H1 (cell line): ENCODE data around the gene CHEK2.

ENCODE experiments used
- FOSL1 ChIP-seq: IDR thresholded peaks from 2 replicates; pipeline ENCODE4 v1.6.1; 2011; ENCODE audit warnings: mild to moderate bottlenecking, low read depth, low read length, moderate library complexity; ENCODE audit not compliant: insufficient read depth
- GABPA ChIP-seq: IDR thresholded peaks from 2 replicates; pipeline ENCODE4 v1.6.1; 2011; ENCODE audit warnings: mild to moderate bottlenecking, low read length, moderate library complexity, borderline replicate concordance; ENCODE audit not compliant: insufficient read depth
- MAX ChIP-seq: IDR thresholded peaks from 2 replicates; pipeline ENCODE4 v1.6.1; 2012; ENCODE audit warnings: inconsistent platforms
- POLR2A ChIP-seq, 2 experiments: IDR thresholded peaks; 1 replicate in 1 of 2; 2 replicates in 1 of 2; pipeline ENCODE4 v1.6.1; 2011; ENCODE audit warnings: low read depth in 2 of 2, low read length in 2 of 2, mild to moderate bottlenecking in 2 of 2; ENCODE audit errors: control extremely low read depth in 1 of 2
- RBBP5 ChIP-seq: IDR thresholded peaks from 2 replicates; pipeline ENCODE4 v1.7.1; 2012; ENCODE audit warnings: low read depth, mild to moderate bottlenecking, inconsistent platforms, low read length, moderate library complexity, borderline replicate concordance
- RXRA ChIP-seq: IDR thresholded peaks from 2 replicates; pipeline ENCODE4 v1.6.1; 2011; ENCODE audit warnings: low read depth, mild to moderate bottlenecking, low read length, moderate library complexity; ENCODE audit not compliant: insufficient read depth
- TAF1 ChIP-seq: IDR thresholded peaks from 2 replicates; pipeline ENCODE4 v1.6.1; 2011; ENCODE audit warnings: mild to moderate bottlenecking, low read depth, low read length
- USF2 ChIP-seq: IDR thresholded peaks from 2 replicates; pipeline ENCODE4 v1.6.1; 2011; ENCODE audit warnings: low read length, improper control_type of control experiment
- YY1 ChIP-seq: IDR thresholded peaks from 2 replicates; pipeline ENCODE4 v1.6.1; 2011; ENCODE audit warnings: low read depth, mild to moderate bottlenecking, low read length
- TF ChIP-seq, protein P1 (sequence below), 3 experiments: IDR thresholded peaks; 1 replicate in 2 of 3; 2 replicates in 1 of 3; pipeline versions ENCODE4 v1.5.1 to v1.6.1; 2011; ENCODE audit warnings: low read length in 3 of 3, mild to moderate bottlenecking in 3 of 3, inconsistent platforms in 2 of 3, low read depth in 1 of 3, moderate library complexity in 1 of 3; ENCODE audit not compliant: insufficient read depth in 1 of 3; ENCODE audit errors: control extremely low read depth in 1 of 3

GRCh38 chr22:28759861-28760560 is 18.4 kb upstream of the CHEK2 start:
- TF ChIP-seq RXRA (no peak), FOSL1 (no peak), RBBP5 (no peak), POLR2A (IDR thresholded peaks at IDR 0.05; ENCODE audit: control extremely low read depth in 1 of 2, low read depth in 2 of 2, low read length in 2 of 2) (peak in 1 of 2 experiments; percentile 43; a peak in 1 of 3 replicates), TAF1 (no peak), MAX (no peak), USF2 (no peak), GABPA (no peak), YY1 (no peak; the same call in 1 of the 2 replicates)
- TF ChIP-seq, protein P1, sequence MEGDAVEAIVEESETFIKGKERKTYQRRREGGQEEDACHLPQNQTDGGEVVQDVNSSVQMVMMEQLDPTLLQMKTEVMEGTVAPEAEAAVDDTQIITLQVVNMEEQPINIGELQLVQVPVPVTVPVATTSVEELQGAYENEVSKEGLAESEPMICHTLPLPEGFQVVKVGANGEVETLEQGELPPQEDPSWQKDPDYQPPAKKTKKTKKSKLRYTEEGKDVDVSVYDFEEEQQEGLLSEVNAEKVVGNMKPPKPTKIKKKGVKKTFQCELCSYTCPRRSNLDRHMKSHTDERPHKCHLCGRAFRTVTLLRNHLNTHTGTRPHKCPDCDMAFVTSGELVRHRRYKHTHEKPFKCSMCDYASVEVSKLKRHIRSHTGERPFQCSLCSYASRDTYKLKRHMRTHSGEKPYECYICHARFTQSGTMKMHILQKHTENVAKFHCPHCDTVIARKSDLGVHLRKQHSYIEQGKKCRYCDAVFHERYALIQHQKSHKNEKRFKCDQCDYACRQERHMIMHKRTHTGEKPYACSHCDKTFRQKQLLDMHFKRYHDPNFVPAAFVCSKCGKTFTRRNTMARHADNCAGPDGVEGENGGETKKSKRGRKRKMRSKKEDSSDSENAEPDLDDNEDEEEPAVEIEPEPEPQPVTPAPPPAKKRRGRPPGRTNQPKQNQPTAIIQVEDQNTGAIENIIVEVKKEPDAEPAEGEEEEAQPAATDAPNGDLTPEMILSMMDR (IDR thresholded peaks at IDR 0.05; ENCODE audit: control extremely low read depth in 1 of 3, insufficient read depth in 1 of 3, low read depth in 1 of 3, low read length in 3 of 3): no peak
